HL-60 (cell line): ENCODE results near the gene SMARCA4.

ENCODE experiments used
- DNase-seq, 2 experiments: peaks; one replicate each; pipeline ENCODE4 v3.0.0-alpha.2; 2010 to 2020; ENCODE audit warnings: low read depth in 1 of 2, low spot score in 1 of 2
- H3K27ac ChIP-seq: fragments of 250-450 bp; sonication (Bioruptor Pico); replicated peaks from 2 replicates; pipeline ENCODE4 v1.5.1; 2020; ENCODE audit warnings: mild to moderate bottlenecking, moderate library complexity
- H3K27me3 ChIP-seq: fragments of 250-450 bp; sonication (Bioruptor Pico); 2 replicates; pipeline ENCODE4 v1.5.1; 2021; ENCODE audit warnings: mild to moderate bottlenecking, moderate library complexity; ENCODE audit not compliant: insufficient read depth, poor library complexity, severe bottlenecking
- H3K4me3 ChIP-seq: replicated peaks from 2 replicates; pipeline ENCODE4 v1.5.1; 2011; ENCODE audit warnings: mild to moderate bottlenecking, control low read depth, low read length; ENCODE audit not compliant: insufficient read depth
- GABPA ChIP-seq: IDR thresholded peaks from 2 replicates; pipeline ENCODE4 v1.6.1; 2012; ENCODE audit warnings: low read depth
- POLR2AphosphoS5 ChIP-seq: IDR thresholded peaks from 2 replicates; pipeline ENCODE4 v1.6.1; 2012; ENCODE audit warnings: low read depth
- SPI1 ChIP-seq: IDR thresholded peaks from 2 replicates; pipeline ENCODE4 v1.6.1; 2012; ENCODE audit warnings: low read depth, mild to moderate bottlenecking, borderline replicate concordance
- TF ChIP-seq, protein P1 (sequence below): IDR thresholded peaks from one replicate; pipeline ENCODE4 v1.5.1; 2011; ENCODE audit warnings: low read length, control low read depth, inconsistent platforms; ENCODE audit not compliant: insufficient read depth
- TF ChIP-seq, protein P2 (sequence below): IDR thresholded peaks from 2 replicates; pipeline ENCODE4 v1.6.1; 2012; ENCODE audit warnings: low read depth; ENCODE audit not compliant: insufficient replicate concordance

SMARCA4 gene

DNA sequence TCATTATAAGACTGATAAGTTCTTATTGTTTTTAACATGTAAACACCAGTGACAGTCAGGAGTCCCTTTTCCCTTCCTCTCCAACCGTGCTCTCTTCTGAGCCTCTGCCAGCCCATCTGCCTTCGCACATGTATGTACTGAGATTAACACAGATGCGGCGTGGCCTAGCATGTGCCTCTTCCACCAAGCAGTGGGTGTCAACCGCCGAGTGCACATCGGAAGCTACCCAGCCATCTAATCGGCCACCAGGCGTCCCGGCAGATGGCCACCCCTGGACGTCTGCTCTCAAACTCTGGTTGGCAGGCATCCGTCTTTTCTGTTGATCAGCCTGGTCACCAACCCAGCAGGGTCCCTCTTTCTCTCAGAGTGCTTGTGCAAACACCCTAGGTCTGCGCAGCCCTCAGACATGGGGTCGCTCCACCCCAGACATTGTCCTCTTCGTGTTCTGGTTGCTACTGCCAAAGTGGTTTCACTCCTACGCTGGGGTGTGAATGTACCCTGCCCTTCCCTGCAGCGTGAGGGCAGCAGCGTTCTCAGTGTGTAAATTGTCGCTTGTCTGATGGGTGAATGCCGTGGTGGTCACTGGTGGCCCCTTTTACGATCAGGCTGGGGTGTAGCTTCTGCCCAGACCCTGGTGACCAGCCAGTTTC, 70.7 kb downstream of the SMARCA4 start:
- Histone ChIP-seq H3K27me3 (no peaks in the 10 kb centered on the region), H3K4me3 (no peak overlapping the region), H3K27ac (no peak overlapping the region)
- TF ChIP-seq POLR2AphosphoS5, result no peak
- TF ChIP-seq SPI1, result no peak
- TF ChIP-seq, protein P1, sequence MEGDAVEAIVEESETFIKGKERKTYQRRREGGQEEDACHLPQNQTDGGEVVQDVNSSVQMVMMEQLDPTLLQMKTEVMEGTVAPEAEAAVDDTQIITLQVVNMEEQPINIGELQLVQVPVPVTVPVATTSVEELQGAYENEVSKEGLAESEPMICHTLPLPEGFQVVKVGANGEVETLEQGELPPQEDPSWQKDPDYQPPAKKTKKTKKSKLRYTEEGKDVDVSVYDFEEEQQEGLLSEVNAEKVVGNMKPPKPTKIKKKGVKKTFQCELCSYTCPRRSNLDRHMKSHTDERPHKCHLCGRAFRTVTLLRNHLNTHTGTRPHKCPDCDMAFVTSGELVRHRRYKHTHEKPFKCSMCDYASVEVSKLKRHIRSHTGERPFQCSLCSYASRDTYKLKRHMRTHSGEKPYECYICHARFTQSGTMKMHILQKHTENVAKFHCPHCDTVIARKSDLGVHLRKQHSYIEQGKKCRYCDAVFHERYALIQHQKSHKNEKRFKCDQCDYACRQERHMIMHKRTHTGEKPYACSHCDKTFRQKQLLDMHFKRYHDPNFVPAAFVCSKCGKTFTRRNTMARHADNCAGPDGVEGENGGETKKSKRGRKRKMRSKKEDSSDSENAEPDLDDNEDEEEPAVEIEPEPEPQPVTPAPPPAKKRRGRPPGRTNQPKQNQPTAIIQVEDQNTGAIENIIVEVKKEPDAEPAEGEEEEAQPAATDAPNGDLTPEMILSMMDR, result no peak
- TF ChIP-seq GABPA, result no peak
- TF ChIP-seq, protein P2, sequence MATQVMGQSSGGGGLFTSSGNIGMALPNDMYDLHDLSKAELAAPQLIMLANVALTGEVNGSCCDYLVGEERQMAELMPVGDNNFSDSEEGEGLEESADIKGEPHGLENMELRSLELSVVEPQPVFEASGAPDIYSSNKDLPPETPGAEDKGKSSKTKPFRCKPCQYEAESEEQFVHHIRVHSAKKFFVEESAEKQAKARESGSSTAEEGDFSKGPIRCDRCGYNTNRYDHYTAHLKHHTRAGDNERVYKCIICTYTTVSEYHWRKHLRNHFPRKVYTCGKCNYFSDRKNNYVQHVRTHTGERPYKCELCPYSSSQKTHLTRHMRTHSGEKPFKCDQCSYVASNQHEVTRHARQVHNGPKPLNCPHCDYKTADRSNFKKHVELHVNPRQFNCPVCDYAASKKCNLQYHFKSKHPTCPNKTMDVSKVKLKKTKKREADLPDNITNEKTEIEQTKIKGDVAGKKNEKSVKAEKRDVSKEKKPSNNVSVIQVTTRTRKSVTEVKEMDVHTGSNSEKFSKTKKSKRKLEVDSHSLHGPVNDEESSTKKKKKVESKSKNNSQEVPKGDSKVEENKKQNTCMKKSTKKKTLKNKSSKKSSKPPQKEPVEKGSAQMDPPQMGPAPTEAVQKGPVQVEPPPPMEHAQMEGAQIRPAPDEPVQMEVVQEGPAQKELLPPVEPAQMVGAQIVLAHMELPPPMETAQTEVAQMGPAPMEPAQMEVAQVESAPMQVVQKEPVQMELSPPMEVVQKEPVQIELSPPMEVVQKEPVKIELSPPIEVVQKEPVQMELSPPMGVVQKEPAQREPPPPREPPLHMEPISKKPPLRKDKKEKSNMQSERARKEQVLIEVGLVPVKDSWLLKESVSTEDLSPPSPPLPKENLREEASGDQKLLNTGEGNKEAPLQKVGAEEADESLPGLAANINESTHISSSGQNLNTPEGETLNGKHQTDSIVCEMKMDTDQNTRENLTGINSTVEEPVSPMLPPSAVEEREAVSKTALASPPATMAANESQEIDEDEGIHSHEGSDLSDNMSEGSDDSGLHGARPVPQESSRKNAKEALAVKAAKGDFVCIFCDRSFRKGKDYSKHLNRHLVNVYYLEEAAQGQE, result no peak
- no peak for DNase-seq

DNA sequence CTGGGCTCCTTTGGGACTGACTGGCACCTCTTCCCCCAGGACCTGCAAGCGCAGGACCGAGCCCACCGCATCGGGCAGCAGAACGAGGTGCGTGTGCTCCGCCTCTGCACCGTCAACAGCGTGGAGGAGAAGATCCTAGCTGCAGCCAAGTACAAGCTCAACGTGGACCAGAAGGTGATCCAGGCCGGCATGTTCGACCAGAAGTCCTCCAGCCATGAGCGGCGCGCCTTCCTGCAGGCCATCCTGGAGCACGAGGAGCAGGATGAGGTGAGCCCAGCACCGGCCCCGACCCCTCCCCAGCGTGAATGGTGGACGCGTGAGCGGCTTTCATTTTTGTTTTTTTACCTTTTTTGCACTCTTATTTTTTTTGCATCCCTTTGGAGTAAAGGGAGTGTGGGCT, 72.4 kb downstream of the SMARCA4 start:
- Histone ChIP-seq H3K27ac (no peak overlapping the region), H3K27me3 (no peaks in the 10 kb centered on the region), H3K4me3 (no peak overlapping the region)
- TF ChIP-seq, protein P1, result no peak
- TF ChIP-seq GABPA, result no peak
- TF ChIP-seq, protein P2, result no peak
- TF ChIP-seq SPI1, result no peak
- TF ChIP-seq POLR2AphosphoS5, result no peak
- no peak for DNase-seq

DNA sequence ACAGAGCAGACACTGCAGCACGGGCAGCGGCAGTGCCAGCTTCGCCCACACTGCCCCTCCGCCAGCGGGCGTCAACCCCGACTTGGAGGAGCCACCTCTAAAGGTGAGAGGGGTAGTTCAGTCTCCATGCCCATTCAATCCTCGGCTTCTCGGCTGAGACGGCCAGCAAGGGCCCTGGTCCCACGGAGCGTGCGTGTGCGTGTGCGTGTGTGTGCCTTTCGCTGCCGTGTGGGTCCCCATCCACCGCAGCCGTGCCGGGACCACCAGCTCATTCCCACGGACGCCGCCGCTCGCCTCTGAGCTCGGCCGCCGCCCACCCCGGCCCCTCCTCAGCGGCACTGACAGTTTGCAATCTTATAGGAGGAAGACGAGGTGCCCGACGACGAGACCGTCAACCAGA, 72.9 kb downstream of the SMARCA4 start:
- Histone ChIP-seq H3K27ac (no peak overlapping the region), H3K4me3 (no peak overlapping the region), H3K27me3 (no peaks in the 10 kb centered on the region)
- TF ChIP-seq GABPA, result no peak
- TF ChIP-seq, protein P1, result no peak
- TF ChIP-seq, protein P2, result no peak
- TF ChIP-seq POLR2AphosphoS5, result no peak
- TF ChIP-seq SPI1, result no peak
- no peak for DNase-seq
